ENCODE measurements around the gene SHISAL1.

GRCh38 chr22:44212936-44213335 lies 99.8 kb downstream of the SHISAL1 start:
- TF ChIP-seq POLR2A (IDR thresholded peaks at IDR 0.05; ENCODE audit: low read depth, low read length) (no peak), CTCF (IDR thresholded peaks at IDR 0.05; ENCODE audit: extremely low read depth in 1 of 2, insufficient read depth in 1 of 2, low read depth in 1 of 2, low read length in 2 of 2) (no peak), GATA2 (IDR thresholded peaks at IDR 0.05; ENCODE audit: insufficient read depth, insufficient read length, low read depth, low read length) (no peak), MYC (IDR thresholded peaks at IDR 0.05; ENCODE audit: low read depth, low read length) (no peak), POLR2AphosphoS5 (IDR thresholded peaks at IDR 0.05; ENCODE audit: insufficient read depth, low read depth, low read length) (no peak), MAX (IDR thresholded peaks at IDR 0.05; ENCODE audit: insufficient read depth, insufficient read length) (no peak)
